ENCODE measurements around the gene EIF4E1B. TPM values are rescaled to one million over a fixed set of nuclear protein-coding genes. Genes with fewer than 3 reads are reported as not detected.

The EIF4E1B gene
- total RNA-seq, 4 donors from 2014 or later, result not detected

DNA sequence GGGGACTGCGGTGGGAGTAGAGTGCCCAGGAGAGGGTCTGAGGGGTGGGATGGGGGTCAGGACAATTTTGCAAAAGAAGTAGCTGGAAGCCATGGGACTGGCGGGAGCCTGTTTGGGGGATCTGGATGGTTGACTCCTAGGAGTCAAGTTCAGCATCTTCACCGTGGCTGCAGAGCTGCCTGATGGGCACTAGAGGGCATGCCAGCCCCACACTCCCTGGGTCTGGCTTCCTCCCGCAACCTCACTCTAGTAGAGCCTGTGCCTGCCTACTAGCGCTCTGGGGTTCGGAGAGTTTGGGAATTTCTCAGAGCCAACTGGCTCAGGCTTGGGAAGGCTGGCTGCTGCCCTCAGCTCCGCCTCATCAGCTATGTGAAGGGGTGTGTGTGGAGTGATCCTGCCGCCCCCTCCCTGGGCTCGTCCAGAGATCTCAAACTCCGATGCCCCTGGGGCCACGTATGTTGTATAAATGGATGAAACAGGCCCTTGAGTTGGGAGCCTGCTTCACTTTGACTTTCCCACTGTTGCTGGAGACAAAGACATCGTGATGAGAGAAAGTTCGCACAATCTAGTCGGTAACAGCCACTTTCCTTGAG is 27.6 kb downstream of the EIF4E1B start:
- peak in 1 of 2 donors; percentile 51 for DNase-seq
- in situ Hi-C loops (cut with MboI; ENCODE audit: low sequenced_read_pairs in 4 of 4) (loop anchor here in 2 of 4 donors (25.0 kb wide), 2 partner anchors 304 to 454 kb away; no protein-coding TSS in a partner anchor), intact Hi-C loops (cut with DNase I; ENCODE audit: low total_unique reads) (loop anchor here (5.0 kb wide), 1 partner anchor 299 kb away; no protein-coding TSS in a partner anchor)

DNA sequence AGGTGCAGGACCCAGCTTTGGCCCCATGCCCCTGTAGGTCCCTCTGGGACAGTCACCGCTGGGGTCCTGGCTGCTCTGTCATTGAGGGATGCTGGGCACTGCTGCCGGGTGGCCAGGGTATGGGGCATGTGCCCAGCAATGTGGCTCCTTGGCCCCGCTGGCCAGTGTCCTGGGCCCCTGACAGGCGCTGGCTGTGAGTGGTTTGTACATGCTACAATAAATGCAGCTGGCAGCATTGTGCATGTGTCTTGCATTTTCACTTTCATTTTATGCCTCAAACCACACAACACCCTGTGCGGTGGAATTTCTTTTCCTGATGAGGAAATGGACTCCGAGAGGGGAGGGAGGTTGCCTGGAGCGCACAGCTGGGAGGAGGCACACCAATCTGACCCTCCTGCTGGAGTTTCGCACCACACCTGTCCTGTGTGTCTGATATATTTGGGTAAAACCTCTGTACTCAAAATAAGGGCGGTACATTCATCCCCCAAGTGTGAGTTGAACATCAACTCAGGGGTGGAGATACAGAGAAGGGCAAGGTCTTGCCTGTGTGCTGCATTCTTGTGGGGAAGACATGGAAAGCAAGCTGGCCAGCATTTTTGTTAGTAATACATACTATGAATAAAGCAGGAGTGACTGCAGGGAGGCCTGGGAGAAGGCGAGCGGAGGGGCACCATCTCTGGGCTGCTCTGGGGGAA is 28.5 kb downstream of the EIF4E1B start:
- Histone ChIP-seq H3K4me1 (peaks cover 0 to 4% of the 10 kb centered on the region in 2 donors), H3K27ac (no peak overlapping the region), H3K9me3 (no peaks in the 10 kb centered on the region), H3K36me3 (peaks cover 0 to 1% of the 10 kb centered on the region in 2 donors), H3K27me3 (peaks cover 7 to 12% (median 7%) of the 10 kb centered on the region in 3 donors), H3K4me3 (no peak overlapping the region)
- ATAC-seq, result no peak
- no peak for DNase-seq
- TF ChIP-seq, protein P1, sequence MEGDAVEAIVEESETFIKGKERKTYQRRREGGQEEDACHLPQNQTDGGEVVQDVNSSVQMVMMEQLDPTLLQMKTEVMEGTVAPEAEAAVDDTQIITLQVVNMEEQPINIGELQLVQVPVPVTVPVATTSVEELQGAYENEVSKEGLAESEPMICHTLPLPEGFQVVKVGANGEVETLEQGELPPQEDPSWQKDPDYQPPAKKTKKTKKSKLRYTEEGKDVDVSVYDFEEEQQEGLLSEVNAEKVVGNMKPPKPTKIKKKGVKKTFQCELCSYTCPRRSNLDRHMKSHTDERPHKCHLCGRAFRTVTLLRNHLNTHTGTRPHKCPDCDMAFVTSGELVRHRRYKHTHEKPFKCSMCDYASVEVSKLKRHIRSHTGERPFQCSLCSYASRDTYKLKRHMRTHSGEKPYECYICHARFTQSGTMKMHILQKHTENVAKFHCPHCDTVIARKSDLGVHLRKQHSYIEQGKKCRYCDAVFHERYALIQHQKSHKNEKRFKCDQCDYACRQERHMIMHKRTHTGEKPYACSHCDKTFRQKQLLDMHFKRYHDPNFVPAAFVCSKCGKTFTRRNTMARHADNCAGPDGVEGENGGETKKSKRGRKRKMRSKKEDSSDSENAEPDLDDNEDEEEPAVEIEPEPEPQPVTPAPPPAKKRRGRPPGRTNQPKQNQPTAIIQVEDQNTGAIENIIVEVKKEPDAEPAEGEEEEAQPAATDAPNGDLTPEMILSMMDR (IDR thresholded peaks at IDR 0.05 in 4 of 5, conservative IDR thresholded peaks at IDR 0.05 in 1 of 5), result no peak
- no peak for TF ChIP-seq POLR2A (IDR thresholded peaks at IDR 0.05)
- intact Hi-C loops (cut with DNase I; ENCODE audit: low total_unique reads), result loop anchor here (5.0 kb wide), 1 partner anchor 298 kb away; no protein-coding TSS in a partner anchor
- in situ Hi-C loops (cut with MboI; ENCODE audit: low sequenced_read_pairs in 4 of 4), result loop anchor here in 2 of 4 donors (25.0 kb wide), 2 partner anchors 303 to 453 kb away; no protein-coding TSS in a partner anchor

More for the DNA sequence above, 27.6 kb downstream of the EIF4E1B start:
- TF ChIP-seq, protein P1 (IDR thresholded peaks at IDR 0.05 in 4 of 5, conservative IDR thresholded peaks at IDR 0.05 in 1 of 5), result peak; percentile 40 to 81 (median 66)
- TF ChIP-seq POLR2A (IDR thresholded peaks at IDR 0.05), result no peak
- peak in 1 of 2 donors; percentile 62 for ATAC-seq
- Histone ChIP-seq H3K4me1 (peaks cover 0 to 4% of the 10 kb centered on the region in 2 donors), H3K9me3 (no peaks in the 10 kb centered on the region), H3K27me3 (peaks cover under 1 to 6% (median 5%) of the 10 kb centered on the region in 3 donors), H3K36me3 (peaks cover 0 to 8% of the 10 kb centered on the region in 2 donors), H3K27ac (no peak overlapping the region), H3K4me3 (no peak overlapping the region)

DNA sequence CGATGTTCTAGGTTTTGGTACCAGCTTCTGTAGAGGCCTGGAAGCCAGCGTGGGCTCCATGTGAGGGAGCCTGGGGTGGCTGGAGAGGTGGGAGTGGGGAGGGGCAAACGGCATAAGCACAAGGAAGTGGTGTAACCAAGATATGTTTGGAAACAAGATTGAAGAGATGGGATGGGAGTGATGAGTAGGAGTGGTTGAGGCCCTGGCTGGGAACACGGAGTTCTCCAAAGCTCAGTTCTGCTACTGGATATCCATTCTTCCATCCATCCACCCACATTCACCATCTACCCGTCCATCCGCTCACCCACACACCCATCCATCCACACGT is 29.0 kb downstream of the EIF4E1B start:
- TF ChIP-seq, protein P1 (IDR thresholded peaks at IDR 0.05 in 4 of 5, conservative IDR thresholded peaks at IDR 0.05 in 1 of 5), result no peak
- no peak for TF ChIP-seq POLR2A (IDR thresholded peaks at IDR 0.05)
- ATAC-seq (no peak), DNase-seq (no peak)
- Histone ChIP-seq H3K36me3 (no peaks in the 10 kb centered on the region), H3K4me3 (no peak overlapping the region), H3K9me3 (no peaks in the 10 kb centered on the region), H3K27me3 (peaks cover 12% of the 10 kb centered on the region in 3 donors), H3K4me1 (peaks cover 0 to 4% of the 10 kb centered on the region in 2 donors), H3K27ac (no peak overlapping the region)
- intact Hi-C loops (cut with DNase I; ENCODE audit: low total_unique reads) (loop anchor here (5.0 kb wide), 1 partner anchor 298 kb away; no protein-coding TSS in a partner anchor), in situ Hi-C loops (cut with MboI; ENCODE audit: low sequenced_read_pairs in 4 of 4) (loop anchor here in 2 of 4 donors (25.0 kb wide), 2 partner anchors 303 to 453 kb away; no protein-coding TSS in a partner anchor)

DNA sequence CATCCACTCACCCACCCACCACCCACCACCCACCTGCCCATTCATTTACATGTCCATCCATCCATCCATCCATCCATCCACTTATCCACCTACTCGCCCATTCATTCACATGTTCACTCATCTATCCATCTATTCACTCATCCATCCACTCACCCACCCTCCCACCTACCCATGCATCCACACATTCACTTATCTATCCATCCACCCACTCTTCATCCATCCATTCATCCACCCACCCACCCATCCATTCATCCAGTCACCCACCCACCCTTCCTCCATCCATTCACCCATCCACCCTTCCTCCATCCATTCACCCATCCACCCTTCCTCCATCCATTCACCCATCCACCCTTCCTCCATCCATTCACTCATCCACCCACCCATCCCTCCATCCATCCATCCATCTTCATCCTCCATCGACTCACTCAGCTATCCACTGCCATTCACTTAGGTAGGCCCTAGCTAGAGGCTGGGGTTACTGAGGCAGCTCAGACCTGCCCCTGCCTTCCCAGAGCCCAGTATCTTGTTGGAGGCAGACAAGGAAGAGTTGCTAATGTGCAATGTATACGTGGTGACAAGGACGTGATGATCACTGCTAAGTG is 29.5 kb downstream of the EIF4E1B start:
- Histone ChIP-seq H3K9me3 (no peaks in the 10 kb centered on the region), H3K36me3 (no peaks in the 10 kb centered on the region), H3K4me3 (no peak overlapping the region), H3K27ac (no peak overlapping the region), H3K4me1 (peaks cover 0 to 4% of the 10 kb centered on the region in 2 donors), H3K27me3 (peaks cover 13 to 17% (median 17%) of the 10 kb centered on the region in 3 donors)
- TF ChIP-seq POLR2A (IDR thresholded peaks at IDR 0.05), result no peak
- TF ChIP-seq, protein P1 (IDR thresholded peaks at IDR 0.05 in 4 of 5, conservative IDR thresholded peaks at IDR 0.05 in 1 of 5), result no peak
- DNase-seq, result no peak
- intact Hi-C loops (cut with DNase I; ENCODE audit: low total_unique reads) (loop anchor here (5.0 kb wide), 2 partner anchors 88 to 297 kb away; no protein-coding TSS in a partner anchor), in situ Hi-C loops (cut with MboI; ENCODE audit: low sequenced_read_pairs in 4 of 4) (loop anchor here in 2 of 4 donors (25.0 kb wide), 2 partner anchors 302 to 452 kb away; no protein-coding TSS in a partner anchor)
- ATAC-seq, result no peak
